Subcutaneous abdominal adipose tissue (tissue), 5 donors: ENCODE results near the gene BUB3.

ENCODE experiments used
- H3K27ac ChIP-seq: one replicate; pipeline ENCODE4 v1.7.0; 2013; ENCODE audit warnings: low read depth, mild to moderate bottlenecking, inconsistent platforms, low read length, moderate library complexity
- H3K27me3 ChIP-seq, 5 donors: one replicate each; pipeline ENCODE4 v1.7.0; 2013; ENCODE audit warnings: low read length in 5 of 5, inconsistent platforms in 1 of 5; ENCODE audit not compliant: control insufficient read depth in 5 of 5, insufficient read depth in 4 of 5
- H3K36me3 ChIP-seq, 5 donors: one replicate each; pipeline ENCODE4 v1.7.0; 2013; ENCODE audit warnings: low read length in 5 of 5; ENCODE audit not compliant: control insufficient read depth in 5 of 5, insufficient read depth in 5 of 5
- H3K4me1 ChIP-seq, 5 donors: one replicate each; pipeline ENCODE4 v1.7.0; 2013; ENCODE audit warnings: low read length in 5 of 5, mild to moderate bottlenecking in 3 of 5, moderate library complexity in 1 of 5; ENCODE audit not compliant: control insufficient read depth in 5 of 5, insufficient read depth in 5 of 5
- H3K4me3 ChIP-seq, 5 donors: one replicate each; pipeline ENCODE4 v1.7.0; 2013; ENCODE audit warnings: low read length in 5 of 5, low read depth in 1 of 5
- H3K9ac ChIP-seq, 5 donors: one replicate each; pipeline ENCODE4 v1.7.0; 2013; ENCODE audit warnings: low read length in 5 of 5, mild to moderate bottlenecking in 4 of 5, moderate library complexity in 3 of 5
- H3K9me3 ChIP-seq, 5 donors: one replicate each; pipeline ENCODE4 v1.7.0; 2013; ENCODE audit warnings: low read length in 5 of 5; ENCODE audit not compliant: control insufficient read depth in 5 of 5
- donor health status: healthy.
- donor health status: healthy.
- donor health status: healthy.
- donor health status: healthy.
- donor health status: healthy.

Gene BUB3

GRCh38 chr10:123153486-123154091, 613 bp upstream of the BUB3 start:
- H3K36me3 ChIP-seq = peaks cover 16 to 22% (median 20%) of the 10 kb centered on the region in 5 donors
- H3K27me3 ChIP-seq = peaks cover 31 to 42% (median 38%) of the 10 kb centered on the region in 5 donors
- H3K4me1 ChIP-seq = peaks cover 5 to 41% (median 40%) of the 10 kb centered on the region in 5 donors
- peak overlapping the region in 3 of 5 donors; percentile 32 to 95 (median 91) for H3K4me3 ChIP-seq
- H3K27ac ChIP-seq = no peak overlapping the region
- no peaks in the 10 kb centered on the region for H3K9me3 ChIP-seq
- no peak overlapping the region for H3K9ac ChIP-seq

- peaks cover 16 to 24% (median 20%) of the 10 kb centered on the region in 5 donors for H3K36me3 ChIP-seq
- peaks cover 23 to 29% (median 25%) of the 10 kb centered on the region in 5 donors for H3K27me3 ChIP-seq
- peaks cover 5 to 32% (median 29%) of the 10 kb centered on the region in 5 donors for H3K4me1 ChIP-seq
- peak overlapping the region; percentile 22 to 97 (median 87) for H3K9ac ChIP-seq
- peak overlapping the region; percentile 77 to 95 (median 91) for H3K4me3 ChIP-seq
- no peaks in the 10 kb centered on the region for H3K9me3 ChIP-seq
- peak overlapping the region; percentile 76 for H3K27ac ChIP-seq
Observed at GRCh38 chr10:123154711-123155505, 706 bp downstream of the BUB3 start.

- Histone ChIP-seq H3K27ac (no peak overlapping the region), H3K36me3 (peaks cover 20 to 32% (median 31%) of the 10 kb centered on the region in 5 donors), H3K27me3 (peaks cover 12 to 17% (median 14%) of the 10 kb centered on the region in 5 donors), H3K9me3 (no peaks in the 10 kb centered on the region), H3K4me1 (peaks cover 5 to 20% (median 17%) of the 10 kb centered on the region in 5 donors), H3K9ac (no peak overlapping the region), H3K4me3 (no peak overlapping the region)
Observed at GRCh38 chr10:123156078-123156477, 1.9 kb downstream of the BUB3 start.

- H3K27me3 ChIP-seq = peaks cover under 1 to 6% (median 4%) of the 10 kb centered on the region in 5 donors
Observed at GRCh38 chr10:123157210-123157609, 3.0 kb downstream of the BUB3 start.

GRCh38 chr10:123158682-123159081, 4.5 kb downstream of the BUB3 start:
- H3K9ac ChIP-seq = no peak overlapping the region
- H3K27me3 ChIP-seq = no peaks in the 10 kb centered on the region
- H3K9me3 ChIP-seq = no peaks in the 10 kb centered on the region
- H3K4me3 ChIP-seq = no peak overlapping the region
- peaks cover 5 to 15% (median 13%) of the 10 kb centered on the region in 5 donors for H3K4me1 ChIP-seq
- peaks cover 43 to 57% (median 54%) of the 10 kb centered on the region in 5 donors for H3K36me3 ChIP-seq
- no peak overlapping the region for H3K27ac ChIP-seq

More at GRCh38 chr10:123157210-123157609, 3.0 kb downstream of the BUB3 start:
- Histone ChIP-seq H3K9ac (no peak overlapping the region), H3K9me3 (no peaks in the 10 kb centered on the region), H3K4me1 (peaks cover 5 to 16% (median 13%) of the 10 kb centered on the region in 5 donors), H3K36me3 (peaks cover 29 to 42% (median 39%) of the 10 kb centered on the region in 5 donors), H3K27ac (no peak overlapping the region), H3K4me3 (no peak overlapping the region)

- Histone ChIP-seq H3K4me3 (no peak overlapping the region), H3K9ac (no peak overlapping the region), H3K27ac (no peak overlapping the region), H3K4me1 (peaks cover 2 to 5% (median 4%) of the 10 kb centered on the region in 5 donors), H3K9me3 (no peaks in the 10 kb centered on the region), H3K27me3 (no peaks in the 10 kb centered on the region), H3K36me3 (peaks cover 55 to 74% (median 67%) of the 10 kb centered on the region in 5 donors)
Observed at GRCh38 chr10:123160311-123160980, 6.2 kb downstream of the BUB3 start.

GRCh38 chr10:123164319-123164718, 10.1 kb downstream of the BUB3 start:
- H3K4me1 ChIP-seq = no peaks in the 10 kb centered on the region
- H3K9me3 ChIP-seq = no peaks in the 10 kb centered on the region
- H3K4me3 ChIP-seq = no peak overlapping the region
- H3K9ac ChIP-seq = no peak overlapping the region
- H3K27me3 ChIP-seq = no peaks in the 10 kb centered on the region
- peaks cover 46 to 78% (median 67%) of the 10 kb centered on the region in 5 donors for H3K36me3 ChIP-seq
- H3K27ac ChIP-seq = no peak overlapping the region

GRCh38 chr10:123165445-123166072, 11.4 kb downstream of the BUB3 start:
- Histone ChIP-seq H3K9me3 (no peaks in the 10 kb centered on the region), H3K9ac (no peak overlapping the region), H3K4me3 (no peak overlapping the region), H3K36me3 (peaks cover 49 to 77% (median 66%) of the 10 kb centered on the region in 5 donors), H3K27ac (no peak overlapping the region), H3K4me1 (no peaks in the 10 kb centered on the region), H3K27me3 (no peaks in the 10 kb centered on the region)

GRCh38 chr10:123166618-123167017, 12.4 kb downstream of the BUB3 start:
- H3K4me3 ChIP-seq = no peak overlapping the region
- no peak overlapping the region for H3K27ac ChIP-seq
- no peaks in the 10 kb centered on the region for H3K27me3 ChIP-seq
- H3K9ac ChIP-seq = no peak overlapping the region
- peaks cover 44 to 72% (median 55%) of the 10 kb centered on the region in 5 donors for H3K36me3 ChIP-seq
- H3K9me3 ChIP-seq = no peaks in the 10 kb centered on the region
- H3K4me1 ChIP-seq = no peaks in the 10 kb centered on the region
